Breast epithelium (tissue), 3 donors: ENCODE measurements around the gene TMEM221.

Source experiments
- CTCF ChIP-seq, 3 donors: fragments of 450-650 bp; IDR thresholded peaks; one replicate each; pipeline ENCODE4 v1.5.1; 2016 to 2017; ENCODE audit warnings: antibody characterized with exemption in 3 of 3, mild to moderate bottlenecking in 3 of 3, moderate library complexity in 3 of 3
- POLR2AphosphoS5 ChIP-seq, 3 donors: sonication (generic); formaldehyde crosslinking; IDR thresholded peaks; one replicate each; pipeline ENCODE4 v1.6.1; 2017; ENCODE audit warnings: antibody characterized with exemption in 3 of 3

GRCh38 chr19:17420475-17420924 is 28.0 kb downstream of the TMEM221 start:
- TF ChIP-seq CTCF (IDR thresholded peaks at IDR 0.05) = no peak
- TF ChIP-seq POLR2AphosphoS5 (IDR thresholded peaks at IDR 0.05) = no peak
